Activated CD4-positive, alpha-beta memory T cell treated with anti-CD3 and anti-CD28 coated beads, Interleukin-2, amount 10 ng/mL, durations not matched to agents 7 days and 5 days (primary cell): ENCODE measurements around the gene ANKRD18B. TPM values are rescaled to one million over a fixed set of nuclear protein-coding genes. Genes with fewer than 3 reads are reported as not detected.

Experiments
- total RNA-seq, 2 experiments: library from RNA; stranded (reverse); gene quantifications; one replicate each; pipeline ENCODE4 v1.2.3, GENCODE V29; 2021

ANKRD18B gene
- total RNA-seq, 2 experiments from 2014 or later = 1.1 to 2.1 TPM

Other genes with a start within 250 kb of the ANKRD18B start
- 10 to 100 TPM; 37.5 to 37.8 TPM for gene NFX1, start 233.7 kb upstream of the ANKRD18B start, total RNA-seq
- under 1 TPM; 0.40 to 0.55 TPM for gene AQP7, start 121.7 kb upstream of the ANKRD18B start, total RNA-seq
- 100 to 1,000 TPM; 162 to 167 TPM for gene AQP3, start 76.7 kb upstream of the ANKRD18B start, total RNA-seq
- gene NOL6, start 50.3 kb upstream of the ANKRD18B start, total RNA-seq = 10 to 100 TPM; 21.6 to 22.4 TPM